ENCODE results near the gene KIF23. TPM values are rescaled to one million over a fixed set of nuclear protein-coding genes. Genes with fewer than 3 reads are reported as not detected.

KIF23 gene
- total and polyA plus RNA-seq, 2 of the 4 experiments (the other 2 are of a cell fraction) = 37.7 to 56.1 TPM

GRCh38 chr15:69451951-69452691 lies 38.0 kb downstream of the KIF23 start:
- CTCF ChIA-PET = interaction anchor here (1.4 to 1.6 kb wide), 2 partner anchors 10 to 11 kb away, joined by 6 to 11 read pairs; no protein-coding TSS in a partner anchor
- Histone ChIP-seq H3K79me1 (ENCODE audit: low read depth in 1 of 2, low read length in 2 of 2) (peaks cover 5 to 47% of the 10 kb centered on the region in 2 experiments; a peak in 3 of 4 replicates), H2AFZ (replicated peaks; ENCODE audit: low read length, poor library complexity) (peak overlapping the region; percentile 96), H3K4me1 (ENCODE audit: control insufficient read depth, insufficient read depth, low read length) (peaks cover 9% of the 10 kb centered on the region), H2BK20ac (ENCODE audit: low read depth, low read length) (peak overlapping the region; percentile 20; the same call in 1 of the 2 replicates), H3K4me3 (ENCODE audit: insufficient read depth, low read depth, low read length) (peak overlapping the region; percentile 44), H4K20me1 (ENCODE audit: insufficient read depth, low read length) (peaks cover 45% of the 10 kb centered on the region), H2BK5ac (ENCODE audit: low read depth, low read length, poor library complexity, severe bottlenecking) (peak overlapping the region; percentile 64), H4K5ac (ENCODE audit: low read depth, low read length) (peak overlapping the region; percentile 80), H3K4ac (ENCODE audit: low read depth, low read length) (peak overlapping the region; percentile 82), H3K56ac (ENCODE audit: extremely low read depth, insufficient read depth, low read length) (peak overlapping the region; percentile 65), H3K27me3 (ENCODE audit: control insufficient read depth, insufficient read depth, low read length) (no peaks in the 10 kb centered on the region), H3K9ac (ENCODE audit: low read depth, low read length) (peak overlapping the region; percentile 71), H3K4me2 (ENCODE audit: low read depth, low read length) (peak overlapping the region; percentile 80), H3K9me1 (ENCODE audit: insufficient read depth, low read length) (peaks cover 13% of the 10 kb centered on the region), H3K9me3 (ENCODE audit: control insufficient read depth, insufficient read depth, low read length) (no peaks in the 10 kb centered on the region), H2AK5ac (ENCODE audit: low read depth, low read length) (peak overlapping the region; percentile 28; the same call in 1 of the 2 replicates), H3K18ac (ENCODE audit: low read depth, low read length) (peak overlapping the region; percentile 13), H3K36me3 (ENCODE audit: control insufficient read depth, insufficient read depth, low read length) (peaks cover 22% of the 10 kb centered on the region), H2AK9ac (replicated peaks; ENCODE audit: low read depth, low read length, poor library complexity) (peak overlapping the region; percentile 84), H2BK120ac (ENCODE audit: low read depth, low read length) (peak overlapping the region; percentile 58), H3K23ac (ENCODE audit: low read depth, low read length) (peak overlapping the region; percentile 94), H4K91ac (ENCODE audit: insufficient read depth, low read depth, low read length) (peak overlapping the region; percentile 87), H3K14ac (replicated peaks; ENCODE audit: low read depth, low read length) (peak overlapping the region; percentile 96), H4K8ac (ENCODE audit: low read depth in 2 of 2, low read length in 2 of 2) (peak overlapping the region; percentile 95 to 97), H2BK15ac (ENCODE audit: low read depth, low read length) (peak overlapping the region; percentile 12; the same call in 1 of the 3 replicates), H3K27ac (ENCODE audit: insufficient read depth, low read length) (peak overlapping the region; percentile 51)
- no peak for TF ChIP-seq POLR2A (IDR thresholded peaks at IDR 0.05; ENCODE audit: low read depth, low read length)
- TF ChIP-seq CHD1 (IDR thresholded peaks at IDR 0.05; ENCODE audit: low read depth, low read length) = no peak
- no peak for TF ChIP-seq RFX5 (IDR thresholded peaks at IDR 0.05; ENCODE audit: low read depth, low read length)
- TF ChIP-seq BHLHE40 (IDR thresholded peaks at IDR 0.05; ENCODE audit: low read depth, low read length) = no peak
- no peak for TF ChIP-seq MXI1 (IDR thresholded peaks at IDR 0.05; ENCODE audit: borderline replicate concordance, low read depth, low read length)
- TF ChIP-seq CEBPB (IDR thresholded peaks at IDR 0.05; ENCODE audit: low read depth, low read length) = no peak
- no peak for TF ChIP-seq CTCF (conservative IDR thresholded peaks at IDR 0.05; ENCODE audit: low read depth, low read length)
- no peak for TF ChIP-seq SMC3 (IDR thresholded peaks at IDR 0.05; ENCODE audit: low read depth, low read length)
- TF ChIP-seq RAD21 (IDR thresholded peaks at IDR 0.05; ENCODE audit: low read length) = no peak
- TF ChIP-seq USF2 (IDR thresholded peaks at IDR 0.05; ENCODE audit: low read depth, low read length) = no peak
- peak; percentile 19 for ATAC-seq (ENCODE audit: low read depth)
- POLR2A ChIA-PET (ENCODE audit: unreplicated experiment) = interaction anchor here (0.6 to 3.4 kb wide), 4 partner anchors 11 to 921 kb away, joined by 3 to 17 read pairs (median 6); partner anchors contain the start of gene KIF23
- BruUV-seq (replicated peaks) = no TSS peak
- dilution Hi-C loops (cut with HindIII; ENCODE audit: low sequenced_read_pairs, unreplicated experiment) (no loop called here), intact Hi-C loops (cut with micrococcal nuclease) (loop anchor here (2.0 to 10.0 kb wide), 2 partner anchors 37 to 287 kb away; partner anchors contain the start of genes GLCE and KIF23), in situ Hi-C loops (cut with MboI; ENCODE audit: low sequenced_read_pairs) (no loop called here)
- peak; percentile 56 for DNase-seq
- 38% methylated on average over 13 of the region's 32 CpGs; no CpG with 5 or more reads in 1 of the 2 experiments for WGBS, 2 experiments (ENCODE audit: extremely low coverage in 2 of 2, insufficient read length in 1 of 2)

Data from IMR-90 (cell line).